Keratinocyte (primary cell): Measurements from ENCODE around the gene IGFBP7.

Experiments
- CTCF ChIP-seq, 3 experiments: IDR thresholded peaks in 1 of 3; conservative IDR thresholded peaks in 1 of 3; optimal IDR thresholded peaks in 1 of 3; 2 replicates in 2 of 3; 3 replicates in 1 of 3; pipeline versions ENCODE3 to v1.5.1; 2011; ENCODE audit warnings: low read length in 3 of 3, mild to moderate bottlenecking in 3 of 3, moderate library complexity in 2 of 3, control low read depth in 1 of 3, inconsistent platforms in 1 of 3; ENCODE audit not compliant: insufficient read depth in 2 of 3; ENCODE audit errors: extremely low read depth in 1 of 3
- EZH2 ChIP-seq: IDR thresholded peaks from one replicate; pipeline ENCODE4 v1.6.1; 2012; ENCODE audit warnings: inconsistent platforms, mild to moderate bottlenecking, low read length, moderate library complexity

GRCh38 chr4:57081651-57082621 lies 28.2 kb downstream of the IGFBP7 start:
- TF ChIP-seq CTCF (optimal IDR thresholded peaks at IDR 0.05 in 1 of 3, IDR thresholded peaks at IDR 0.05 in 1 of 3, conservative IDR thresholded peaks at IDR 0.05 in 1 of 3; ENCODE audit: extremely low read depth in 1 of 3, insufficient read depth in 2 of 3, low read length in 3 of 3), result no peak
- no peak for TF ChIP-seq EZH2
